DOHH2 (cell line): ENCODE measurements around the gene TAF4.

Source experiments
- EZH2phosphoT487 ChIP-seq: fragments of 200-600 bp; sonication (generic); IDR thresholded peaks from 2 replicates; pipeline ENCODE4 v1.6.1; 2017; ENCODE audit warnings: borderline replicate concordance, mild to moderate bottlenecking, antibody characterized with exemption, low read length, moderate library complexity, mixed read lengths
- TF ChIP-seq, protein P1 (sequence below): fragments of 200-600 bp; sonication (generic); IDR thresholded peaks from one replicate; pipeline ENCODE4 v1.5.1; 2014; ENCODE audit warnings: antibody characterized with exemption, mild to moderate bottlenecking, low read depth, low read length; ENCODE audit not compliant: poor library complexity, severe bottlenecking

DNA sequence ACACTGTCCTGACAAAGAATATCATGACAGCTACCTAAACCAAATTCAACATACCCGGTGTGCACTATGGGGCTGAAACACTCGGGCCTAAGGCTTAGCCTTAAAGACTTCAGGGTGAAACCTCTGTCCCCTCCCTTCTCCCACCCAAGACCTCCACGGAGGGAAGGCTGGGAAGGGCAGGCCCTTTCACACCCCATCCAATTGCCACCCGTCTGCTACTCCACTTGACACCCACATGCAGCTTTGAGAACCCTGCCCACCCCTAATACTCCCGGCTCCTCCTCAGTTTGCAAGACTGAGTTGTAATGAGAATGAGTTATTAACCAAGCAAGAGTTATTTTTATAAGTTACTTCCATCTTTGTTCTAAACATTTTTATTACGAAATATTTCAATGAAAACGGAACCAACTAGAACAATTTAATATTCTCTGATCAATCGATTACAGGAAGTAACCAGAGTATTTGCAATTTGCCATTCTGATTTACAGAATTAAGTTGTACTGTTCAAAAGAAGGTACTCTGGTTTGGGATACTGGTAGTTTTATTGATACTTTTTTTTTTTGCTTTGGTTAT is 3.7 kb downstream of the TAF4 start:
- TF ChIP-seq, protein P1, sequence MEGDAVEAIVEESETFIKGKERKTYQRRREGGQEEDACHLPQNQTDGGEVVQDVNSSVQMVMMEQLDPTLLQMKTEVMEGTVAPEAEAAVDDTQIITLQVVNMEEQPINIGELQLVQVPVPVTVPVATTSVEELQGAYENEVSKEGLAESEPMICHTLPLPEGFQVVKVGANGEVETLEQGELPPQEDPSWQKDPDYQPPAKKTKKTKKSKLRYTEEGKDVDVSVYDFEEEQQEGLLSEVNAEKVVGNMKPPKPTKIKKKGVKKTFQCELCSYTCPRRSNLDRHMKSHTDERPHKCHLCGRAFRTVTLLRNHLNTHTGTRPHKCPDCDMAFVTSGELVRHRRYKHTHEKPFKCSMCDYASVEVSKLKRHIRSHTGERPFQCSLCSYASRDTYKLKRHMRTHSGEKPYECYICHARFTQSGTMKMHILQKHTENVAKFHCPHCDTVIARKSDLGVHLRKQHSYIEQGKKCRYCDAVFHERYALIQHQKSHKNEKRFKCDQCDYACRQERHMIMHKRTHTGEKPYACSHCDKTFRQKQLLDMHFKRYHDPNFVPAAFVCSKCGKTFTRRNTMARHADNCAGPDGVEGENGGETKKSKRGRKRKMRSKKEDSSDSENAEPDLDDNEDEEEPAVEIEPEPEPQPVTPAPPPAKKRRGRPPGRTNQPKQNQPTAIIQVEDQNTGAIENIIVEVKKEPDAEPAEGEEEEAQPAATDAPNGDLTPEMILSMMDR = no peak
- TF ChIP-seq EZH2phosphoT487 = no peak
